GM18519 (cell line): ENCODE data around the gene OR2AP1.
"Not testable (repeated sequence)": the region's sequence is repeated elsewhere in the genome, so short reads cannot be mapped to it uniquely, and the experiment has no call there.

Experiments used
- ATAC-seq: cut with Tn5 transposase; IDR thresholded peaks from one replicate; pipeline ENCODE4 v1.9.1; 2021; ENCODE audit warnings: mild to moderate bottlenecking, moderate library complexity; ENCODE audit not compliant: unreplicated experiment, low FRiP score

OR2AP1 gene

DNA sequence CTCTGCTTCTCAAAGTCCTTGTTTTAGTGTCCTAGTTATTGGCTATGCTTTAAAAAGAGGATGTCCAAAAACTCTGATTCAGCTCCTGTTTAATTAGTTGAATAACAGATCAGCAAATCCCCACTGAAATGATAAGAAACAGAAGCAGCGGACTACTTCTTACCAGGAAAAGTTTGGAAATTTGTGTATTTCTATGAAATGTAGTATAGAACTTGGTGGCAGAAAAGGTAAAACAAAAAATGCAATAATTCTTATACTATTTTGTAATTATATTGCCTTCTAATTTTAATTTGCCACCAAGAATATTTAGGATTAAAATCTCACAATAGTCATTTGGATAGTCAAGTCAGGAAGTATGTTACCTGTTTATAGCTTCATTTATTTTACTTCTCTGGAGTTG, at the start of gene OR2AP1:
Gene OR2AP1, plus strand, starts transcription at position 301 of the 400 bp plus-strand sequence. CDS start 1,947 bp downstream, outside the sequence.
- ATAC-seq, result no peak

GRCh38 chr12:55548235-55548634, 24.0 kb upstream of the OR2AP1 start:
- not testable (repeated sequence) for ATAC-seq

- no peak for ATAC-seq
Measured at GRCh38 chr12:55548756-55549155, 23.5 kb upstream of the OR2AP1 start.

DNA sequence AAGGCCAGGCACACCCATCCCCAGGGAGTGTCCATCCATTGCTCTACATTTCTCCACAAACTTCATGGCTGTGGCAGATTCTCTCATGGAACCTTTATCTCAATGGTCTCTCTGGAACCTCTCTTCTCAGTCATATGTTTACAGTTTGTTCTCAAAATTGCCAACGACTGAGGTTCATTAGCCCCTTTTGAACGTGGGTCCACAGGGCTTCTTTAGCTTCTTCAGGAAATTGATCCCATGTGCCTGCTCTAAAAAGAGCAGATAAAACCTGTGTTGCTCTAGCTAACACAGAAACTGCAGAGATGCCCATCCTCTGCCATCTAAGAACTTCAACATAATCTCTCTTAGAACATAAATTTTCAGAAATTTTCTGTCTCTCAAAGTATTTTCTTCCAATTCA, 23.0 kb upstream of the OR2AP1 start, which contains the start of gene OR6C4:
Gene OR6C4, plus strand, starts transcription at position 301 of the 400 bp plus-strand sequence. CDS start 1,625 bp downstream, outside the sequence.
- ATAC-seq, result no peak

DNA sequence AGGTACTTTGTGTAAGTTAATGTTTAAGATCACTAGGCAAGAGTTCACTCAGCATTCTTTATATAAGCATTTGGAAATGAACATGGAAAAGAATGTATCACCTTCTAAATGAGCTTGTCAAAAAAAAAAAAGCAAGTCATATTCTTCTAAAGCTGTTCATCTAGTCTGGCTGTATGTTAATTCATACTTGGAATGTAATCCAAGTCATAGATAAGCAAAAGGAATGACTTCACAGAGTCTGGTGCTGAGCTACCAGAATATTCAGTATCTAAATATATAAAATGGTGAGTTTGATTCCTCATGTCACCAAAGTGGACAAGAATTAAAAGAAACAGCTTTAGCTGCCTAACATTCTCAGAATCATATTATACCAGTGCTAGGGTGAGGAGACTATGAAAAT, 18.0 kb upstream of the OR2AP1 start:
- no peak for ATAC-seq

GRCh38 chr12:55570060-55570459, 2.2 kb upstream of the OR2AP1 start:
- ATAC-seq, result not testable (repeated sequence)

GRCh38 chr12:55570689-55571088, 1.6 kb upstream of the OR2AP1 start:
- ATAC-seq, result not testable (repeated sequence)

GRCh38 chr12:55582066-55582465, 9.8 kb downstream of the OR2AP1 start:
- ATAC-seq, result no peak

DNA sequence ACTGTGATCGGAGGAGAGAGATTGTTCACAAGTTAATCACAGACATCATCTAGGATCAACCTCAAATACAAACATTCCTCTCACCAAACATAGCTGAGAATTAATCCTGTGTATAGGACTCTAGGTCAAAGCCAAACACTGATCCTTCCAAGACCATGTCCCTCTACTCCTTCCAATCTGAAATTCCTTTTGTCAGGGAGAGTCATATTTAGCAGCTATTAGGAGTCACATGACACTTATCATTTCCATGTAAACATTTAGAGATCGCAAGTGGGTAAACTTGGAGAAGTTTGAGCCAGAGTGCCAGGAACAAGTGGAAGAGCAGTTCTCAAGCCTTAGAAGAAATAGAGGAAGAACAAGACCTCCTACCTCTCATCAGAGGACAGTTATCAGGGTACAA, 13.5 kb downstream of the OR2AP1 start:
- no peak for ATAC-seq

GRCh38 chr12:55590152-55590551, 17.9 kb downstream of the OR2AP1 start:
- ATAC-seq, result not testable (repeated sequence)

DNA sequence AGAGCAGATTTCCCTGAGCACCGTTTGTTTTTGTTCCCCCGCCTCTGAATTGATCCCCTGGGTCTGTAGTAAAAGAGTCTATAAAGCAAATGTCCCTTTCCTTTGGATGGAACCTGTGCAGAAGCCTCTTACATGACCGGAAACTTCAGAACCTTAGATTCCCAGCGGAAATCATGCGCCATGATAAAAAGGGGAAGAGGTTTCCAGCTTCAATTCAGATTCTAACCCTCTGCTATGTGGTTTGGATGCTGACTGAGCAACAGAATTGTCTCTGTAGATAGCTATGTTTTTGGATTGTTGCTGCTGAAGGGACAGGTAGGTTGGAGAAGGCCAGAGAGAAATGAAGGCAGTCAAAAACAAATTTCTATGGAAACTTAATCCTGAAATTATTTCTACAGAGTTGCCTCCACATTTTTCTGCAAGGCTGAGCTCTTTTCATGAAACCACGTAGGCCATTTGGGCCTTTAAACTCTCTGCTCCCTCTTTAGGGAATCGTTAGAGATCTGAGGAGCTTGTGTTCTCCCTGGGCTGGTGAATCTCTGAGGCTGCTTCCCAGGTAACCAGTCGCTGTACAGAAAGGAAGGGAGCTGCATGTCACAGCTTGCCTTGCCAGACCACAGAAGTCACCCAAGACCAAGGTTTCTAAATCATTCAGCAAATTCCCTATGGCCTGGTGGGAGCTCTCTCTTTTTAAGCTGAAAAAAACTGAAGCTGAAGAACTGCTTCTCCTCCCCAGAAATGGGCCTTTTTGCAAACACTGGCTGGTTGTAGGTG, 35.7 kb downstream of the OR2AP1 start:
- no peak for ATAC-seq

- no peak for ATAC-seq
Measured at GRCh38 chr12:55610598-55610997, 38.3 kb downstream of the OR2AP1 start.

GRCh38 chr12:55612646-55613045, 40.4 kb downstream of the OR2AP1 start:
- no peak for ATAC-seq

GRCh38 chr12:55614764-55615163, 42.5 kb downstream of the OR2AP1 start:
- no peak for ATAC-seq

GRCh38 chr12:55619354-55620138, 47.3 kb downstream of the OR2AP1 start:
- ATAC-seq, result peak; percentile 86

- peak; percentile 43 for ATAC-seq
Measured at GRCh38 chr12:55624056-55624455, 51.8 kb downstream of the OR2AP1 start.
